ENCODE data around the gene OR2M3. TPM values are rescaled to one million over a fixed set of nuclear protein-coding genes. Genes with fewer than 3 reads are reported as not detected.
A peak's percentile ranks its signal among the peaks of the same experiment; 100 is the strongest.
"Not testable (repeated sequence)": the region's sequence is repeated elsewhere in the genome, so short reads cannot be mapped to it uniquely, and the experiment has no call there.

OR2M3 gene
- total RNA-seq, 2 donors from 2014 or later, result 0.06 TPM; not detected in 1

DNA sequence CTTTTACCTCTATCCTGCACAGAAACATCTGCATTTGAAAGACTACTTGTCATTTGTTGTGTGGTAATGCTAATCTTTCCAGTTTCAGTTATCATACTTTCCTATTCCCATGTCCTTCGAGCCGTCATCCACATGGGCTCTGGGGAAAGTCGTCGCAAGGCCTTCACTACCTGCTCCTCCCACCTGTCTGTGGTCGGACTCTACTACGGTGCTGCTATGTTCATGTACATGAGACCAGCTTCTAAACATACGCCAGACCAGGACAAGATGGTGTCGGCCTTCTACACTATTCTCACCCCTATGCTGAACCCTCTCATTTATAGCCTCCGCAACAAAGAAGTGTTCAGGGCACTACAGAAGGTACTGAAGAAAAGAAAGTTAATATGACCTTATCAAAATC is 42.4 kb downstream of the OR2M3 start:
- Histone ChIP-seq H3K9me3 (no peaks in the 10 kb centered on the region), H3K36me3 (no peaks in the 10 kb centered on the region), H3K4me1 (replicated peaks) (no peaks in the 10 kb centered on the region), H3K4me3 (no peak overlapping the region), H3K27ac (no peak overlapping the region), H3K27me3 (replicated peaks; ENCODE audit: insufficient read depth) (no peaks in the 10 kb centered on the region)
- TF ChIP-seq, protein P1, sequence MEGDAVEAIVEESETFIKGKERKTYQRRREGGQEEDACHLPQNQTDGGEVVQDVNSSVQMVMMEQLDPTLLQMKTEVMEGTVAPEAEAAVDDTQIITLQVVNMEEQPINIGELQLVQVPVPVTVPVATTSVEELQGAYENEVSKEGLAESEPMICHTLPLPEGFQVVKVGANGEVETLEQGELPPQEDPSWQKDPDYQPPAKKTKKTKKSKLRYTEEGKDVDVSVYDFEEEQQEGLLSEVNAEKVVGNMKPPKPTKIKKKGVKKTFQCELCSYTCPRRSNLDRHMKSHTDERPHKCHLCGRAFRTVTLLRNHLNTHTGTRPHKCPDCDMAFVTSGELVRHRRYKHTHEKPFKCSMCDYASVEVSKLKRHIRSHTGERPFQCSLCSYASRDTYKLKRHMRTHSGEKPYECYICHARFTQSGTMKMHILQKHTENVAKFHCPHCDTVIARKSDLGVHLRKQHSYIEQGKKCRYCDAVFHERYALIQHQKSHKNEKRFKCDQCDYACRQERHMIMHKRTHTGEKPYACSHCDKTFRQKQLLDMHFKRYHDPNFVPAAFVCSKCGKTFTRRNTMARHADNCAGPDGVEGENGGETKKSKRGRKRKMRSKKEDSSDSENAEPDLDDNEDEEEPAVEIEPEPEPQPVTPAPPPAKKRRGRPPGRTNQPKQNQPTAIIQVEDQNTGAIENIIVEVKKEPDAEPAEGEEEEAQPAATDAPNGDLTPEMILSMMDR (IDR thresholded peaks at IDR 0.05), result no peak
- TF ChIP-seq POLR2AphosphoS5 (IDR thresholded peaks at IDR 0.05) (no peak), POLR2A (IDR thresholded peaks at IDR 0.05) (no peak)
- intact Hi-C loops (cut with DNase I), result no loop called here
- WGBS, result 92% methylated on average over 9 of the region's 9 CpGs
- no peak for DNase-seq (ENCODE audit: low spot score)

DNA sequence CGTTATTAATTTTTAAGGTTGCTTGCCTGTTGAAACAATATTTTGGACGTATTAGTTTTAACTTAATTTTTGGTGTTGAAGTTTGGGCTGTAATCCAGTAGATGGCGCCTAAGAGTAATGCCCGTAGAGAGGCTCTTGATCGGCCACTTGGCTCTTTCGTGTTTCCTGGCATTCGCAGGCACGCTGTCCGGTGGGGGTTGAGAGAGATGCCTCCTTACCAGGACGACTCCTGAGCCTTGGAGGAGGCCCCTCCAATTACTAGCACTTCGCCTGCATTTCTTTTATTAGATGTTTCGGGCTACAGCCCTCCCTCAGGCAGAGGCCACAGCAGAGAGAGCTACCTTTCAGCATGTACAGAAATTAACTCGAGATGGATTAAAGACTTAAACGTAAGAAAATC is 46.1 kb downstream of the OR2M3 start:
- H3K4me3 ChIP-seq, result no peak overlapping the region
- no peaks in the 10 kb centered on the region for H3K9me3 ChIP-seq
- no peak for DNase-seq (ENCODE audit: low spot score)
- TF ChIP-seq, protein P1 (IDR thresholded peaks at IDR 0.05), result peak in 2 of 4 experiments; percentile 33 to 43
- TF ChIP-seq POLR2AphosphoS5 (IDR thresholded peaks at IDR 0.05), result no peak
- no peaks in the 10 kb centered on the region for H3K36me3 ChIP-seq
- WGBS, result 16% methylated on average over 14 of the region's 14 CpGs
- H3K27ac ChIP-seq, result no peak overlapping the region
- intact Hi-C loops (cut with DNase I), result no loop called here
- H3K4me1 ChIP-seq (replicated peaks), result no peaks in the 10 kb centered on the region
- H3K27me3 ChIP-seq (replicated peaks; ENCODE audit: insufficient read depth), result no peaks in the 10 kb centered on the region

DNA sequence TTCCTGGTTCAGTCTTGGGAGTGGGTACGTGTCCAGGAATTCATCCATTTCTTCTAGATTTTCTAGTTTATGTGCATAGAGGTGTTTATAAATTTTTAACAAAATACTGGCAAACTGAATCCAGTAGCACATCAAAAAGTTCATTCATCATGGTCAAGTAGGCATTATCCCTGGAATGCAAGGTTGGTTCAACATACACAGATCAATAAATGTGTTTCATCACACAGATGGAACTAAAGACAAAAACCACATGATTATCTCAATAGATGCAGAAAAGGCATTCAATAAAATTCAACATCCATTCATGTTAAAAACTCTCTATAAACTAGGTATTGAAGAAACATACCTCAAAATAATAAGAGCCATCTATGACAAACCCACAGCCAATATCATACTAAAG is 62.2 kb downstream of the OR2M3 start:
- H3K27ac ChIP-seq; H3K4me3 ChIP-seq; H3K36me3 ChIP-seq; H3K4me1 ChIP-seq (replicated peaks); H3K27me3 ChIP-seq (replicated peaks; ENCODE audit: insufficient read depth); H3K9me3 ChIP-seq; intact Hi-C loops (cut with DNase I); DNase-seq (ENCODE audit: low spot score): not testable (repeated sequence)
- WGBS, result 92% methylated on average over 1 of the region's 1 CpG

Other genes starting within 250 kb of the OR2M3 start
- gene OR2L8, start 248.4 kb upstream of the OR2M3 start, total RNA-seq, result 1 to 10 TPM in 1 of 2 donors, not detected in 1; 2.4 TPM
- not detected for gene OR2AK2, start 232.0 kb upstream of the OR2M3 start, total RNA-seq
- not detected for gene OR2L5, start 183.6 kb upstream of the OR2M3 start, total RNA-seq
- under 1 TPM in 1 of 2 donors, not detected in 1; 0.17 TPM for gene OR2L2, start 167.2 kb upstream of the OR2M3 start, total RNA-seq
- under 1 TPM in 1 of 2 donors, not detected in 1; 0.41 TPM for gene OR2L3, start 150.4 kb upstream of the OR2M3 start, total RNA-seq
- not detected for gene OR2L13, start 102.1 kb upstream of the OR2M3 start, total RNA-seq
- not detected for gene OR2M5, start 52.1 kb upstream of the OR2M3 start, total RNA-seq
- gene OR2M2, start 22.4 kb upstream of the OR2M3 start, total RNA-seq, result not detected
- under 1 TPM in 1 of 2 donors, not detected in 1; 0.11 TPM for gene OR2M4, start 34.2 kb downstream of the OR2M3 start, total RNA-seq
- gene OR2T33, start 80.7 kb downstream of the OR2M3 start, total RNA-seq, result not detected
- gene OR2T12, start 106.2 kb downstream of the OR2M3 start, total RNA-seq, result not detected
- not detected for gene OR2M7, start 127.3 kb downstream of the OR2M3 start, total RNA-seq
- gene OR14C36, start 151.5 kb downstream of the OR2M3 start, total RNA-seq, result under 1 TPM in 1 of 2 donors, not detected in 1; 0.68 TPM
- gene OR2T4, start 164.4 kb downstream of the OR2M3 start, total RNA-seq, result not detected
- under 1 TPM in 1 of 2 donors, not detected in 1; 0.11 TPM for gene OR2T6, start 178.5 kb downstream of the OR2M3 start, total RNA-seq
- not detected for gene OR2T1, start 205.8 kb downstream of the OR2M3 start, total RNA-seq
- gene OR2T2, start 248.4 kb downstream of the OR2M3 start, total RNA-seq, result not detected

Data from prostate gland (tissue), 2 donors.